DOHH2 (cell line): ENCODE results near the gene CACNA1B.

Experiments used
- H3F3A ChIP-seq: fragments of 200-600 bp; sonication (generic), shearing (Covaris generic); 2 replicates; pipeline ENCODE4 v1.6.0; 2016; ENCODE audit warnings: antibody characterized with exemption, mild to moderate bottlenecking; ENCODE audit not compliant: control insufficient read depth, insufficient read depth
- H3K27ac ChIP-seq: fragments of 200-600 bp; sonication (generic); 2 replicates; pipeline ENCODE4 v1.5.1; 2014; ENCODE audit warnings: low read depth, mild to moderate bottlenecking, low read length, moderate library complexity
- H3K27me3 ChIP-seq: fragments of 200-600 bp; sonication (generic); 2 replicates; pipeline ENCODE4 v1.6.1; 2014; ENCODE audit warnings: mild to moderate bottlenecking, low read length, mixed read lengths; ENCODE audit not compliant: control insufficient read depth
- H3K36me3 ChIP-seq: fragments of 200-600 bp; sonication (generic); 2 replicates; pipeline ENCODE4 v1.6.1; 2014; ENCODE audit warnings: mild to moderate bottlenecking, low read length, moderate library complexity, mixed read lengths; ENCODE audit not compliant: control insufficient read depth
- H3K4me1 ChIP-seq: fragments of 200-600 bp; sonication (generic); 2 replicates; pipeline ENCODE4 v1.6.1; 2014; ENCODE audit warnings: mild to moderate bottlenecking, low read length, mixed read lengths; ENCODE audit not compliant: control insufficient read depth
- H3K4me2 ChIP-seq: fragments of 200-600 bp; sonication (generic); 2 replicates; pipeline ENCODE4 v1.6.0; 2014; ENCODE audit warnings: mild to moderate bottlenecking, low read length, moderate library complexity
- H3K4me3 ChIP-seq: fragments of 200-600 bp; sonication (generic); 2 replicates; pipeline ENCODE4 v1.5.1; 2014; ENCODE audit warnings: mild to moderate bottlenecking, low read length, mixed read lengths
- H3K79me2 ChIP-seq: fragments of 200-600 bp; sonication (generic); 2 replicates; pipeline ENCODE4 v1.6.1; 2014; ENCODE audit warnings: mild to moderate bottlenecking, low read length, mixed read lengths; ENCODE audit not compliant: control insufficient read depth
- H3K9me2 ChIP-seq: fragments of 200-600 bp; sonication (generic); replicated peaks from 2 replicates; pipeline ENCODE4 v1.6.1; 2014; ENCODE audit warnings: mild to moderate bottlenecking, low read length, mixed read lengths; ENCODE audit not compliant: control insufficient read depth
- H3K9me3 ChIP-seq: fragments of 200-600 bp; sonication (generic); 2 replicates; pipeline ENCODE4 v1.6.1; 2014; ENCODE audit warnings: antibody characterized with exemption, low read length, mixed read lengths; ENCODE audit not compliant: control insufficient read depth, insufficient read depth
- H4K20me1 ChIP-seq: fragments of 200-600 bp; sonication (generic); 2 replicates; pipeline ENCODE4 v1.6.0; 2014; ENCODE audit warnings: low read depth, mild to moderate bottlenecking, antibody characterized with exemption, low read length, moderate library complexity; ENCODE audit not compliant: control insufficient read depth, insufficient read depth
- EZH2phosphoT487 ChIP-seq: fragments of 200-600 bp; sonication (generic); IDR thresholded peaks from 2 replicates; pipeline ENCODE4 v1.6.1; 2017; ENCODE audit warnings: borderline replicate concordance, mild to moderate bottlenecking, antibody characterized with exemption, low read length, moderate library complexity, mixed read lengths
- TF ChIP-seq, protein P1 (sequence below): fragments of 200-600 bp; sonication (generic); IDR thresholded peaks from one replicate; pipeline ENCODE4 v1.5.1; 2014; ENCODE audit warnings: antibody characterized with exemption, mild to moderate bottlenecking, low read depth, low read length; ENCODE audit not compliant: poor library complexity, severe bottlenecking

CACNA1B gene

GRCh38 chr9:137917795-137918194 is 40.2 kb downstream of the CACNA1B start:
- Histone ChIP-seq H4K20me1 (no peaks in the 10 kb centered on the region), H3K4me1 (no peaks in the 10 kb centered on the region), H3K79me2 (no peaks in the 10 kb centered on the region), H3K4me2 (no peak overlapping the region), H3K36me3 (no peaks in the 10 kb centered on the region), H3K9me3 (no peaks in the 10 kb centered on the region), H3K4me3 (no peak overlapping the region), H3K27ac (no peak overlapping the region), H3F3A (no peaks in the 10 kb centered on the region), H3K27me3 (no peaks in the 10 kb centered on the region), H3K9me2 (no peaks in the 10 kb centered on the region)
- no peak for TF ChIP-seq EZH2phosphoT487
- TF ChIP-seq, protein P1, sequence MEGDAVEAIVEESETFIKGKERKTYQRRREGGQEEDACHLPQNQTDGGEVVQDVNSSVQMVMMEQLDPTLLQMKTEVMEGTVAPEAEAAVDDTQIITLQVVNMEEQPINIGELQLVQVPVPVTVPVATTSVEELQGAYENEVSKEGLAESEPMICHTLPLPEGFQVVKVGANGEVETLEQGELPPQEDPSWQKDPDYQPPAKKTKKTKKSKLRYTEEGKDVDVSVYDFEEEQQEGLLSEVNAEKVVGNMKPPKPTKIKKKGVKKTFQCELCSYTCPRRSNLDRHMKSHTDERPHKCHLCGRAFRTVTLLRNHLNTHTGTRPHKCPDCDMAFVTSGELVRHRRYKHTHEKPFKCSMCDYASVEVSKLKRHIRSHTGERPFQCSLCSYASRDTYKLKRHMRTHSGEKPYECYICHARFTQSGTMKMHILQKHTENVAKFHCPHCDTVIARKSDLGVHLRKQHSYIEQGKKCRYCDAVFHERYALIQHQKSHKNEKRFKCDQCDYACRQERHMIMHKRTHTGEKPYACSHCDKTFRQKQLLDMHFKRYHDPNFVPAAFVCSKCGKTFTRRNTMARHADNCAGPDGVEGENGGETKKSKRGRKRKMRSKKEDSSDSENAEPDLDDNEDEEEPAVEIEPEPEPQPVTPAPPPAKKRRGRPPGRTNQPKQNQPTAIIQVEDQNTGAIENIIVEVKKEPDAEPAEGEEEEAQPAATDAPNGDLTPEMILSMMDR: no peak

DNA sequence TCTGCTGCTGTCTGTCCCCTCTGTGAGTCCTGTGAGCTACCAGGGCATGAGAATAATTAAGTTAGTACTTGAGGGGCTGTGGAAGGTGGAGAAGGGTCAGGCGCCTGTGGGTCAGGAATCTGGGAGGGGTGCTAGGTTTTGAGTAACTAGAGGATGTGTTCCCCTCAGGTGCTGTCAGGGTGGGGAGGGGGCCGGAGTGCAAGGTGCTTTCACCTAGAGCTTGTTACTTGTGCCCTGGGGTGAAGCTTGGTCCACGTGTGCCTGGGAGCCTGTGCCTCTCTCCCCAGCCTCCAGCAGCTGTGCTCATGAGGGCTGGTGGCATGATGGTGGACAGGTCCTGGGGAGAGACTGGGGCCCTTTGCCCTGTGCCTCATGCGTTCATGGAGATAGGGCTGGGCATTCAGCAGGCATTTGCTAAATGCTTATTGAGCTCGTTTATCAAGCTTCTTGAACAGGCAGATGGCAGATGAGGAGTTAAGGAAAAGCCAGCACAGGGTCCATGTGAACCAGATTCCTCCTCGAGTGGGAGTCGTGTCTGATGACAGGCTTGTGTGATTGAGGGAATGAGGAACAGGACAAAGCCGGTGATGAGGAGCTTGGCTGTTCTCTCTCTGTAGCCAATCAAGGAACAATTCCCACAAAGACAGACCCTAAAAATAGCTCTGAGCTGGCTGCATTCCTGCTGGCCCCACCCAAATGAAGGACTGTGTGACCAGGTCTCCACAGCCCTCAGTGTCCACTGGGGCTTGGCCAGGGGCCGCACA is 40.9 kb downstream of the CACNA1B start:
- no peak for TF ChIP-seq EZH2phosphoT487
- TF ChIP-seq, protein P1: no peak
- Histone ChIP-seq H3K36me3 (no peaks in the 10 kb centered on the region), H3K27ac (no peak overlapping the region), H3K4me3 (no peak overlapping the region), H3K4me2 (no peak overlapping the region), H3K27me3 (no peaks in the 10 kb centered on the region), H3K79me2 (no peaks in the 10 kb centered on the region), H4K20me1 (no peaks in the 10 kb centered on the region), H3F3A (no peaks in the 10 kb centered on the region), H3K4me1 (no peaks in the 10 kb centered on the region), H3K9me2 (no peaks in the 10 kb centered on the region), H3K9me3 (no peaks in the 10 kb centered on the region)

- no peak overlapping the region for H3K27ac ChIP-seq
- H3F3A ChIP-seq: no peaks in the 10 kb centered on the region
- no peak for TF ChIP-seq EZH2phosphoT487
- TF ChIP-seq, protein P1: no peak
- H3K4me3 ChIP-seq: no peak overlapping the region
- no peaks in the 10 kb centered on the region for H3K36me3 ChIP-seq
- H3K9me2 ChIP-seq: no peaks in the 10 kb centered on the region
- H3K27me3 ChIP-seq: no peaks in the 10 kb centered on the region
- no peaks in the 10 kb centered on the region for H3K9me3 ChIP-seq
- no peak overlapping the region for H3K4me2 ChIP-seq
- H4K20me1 ChIP-seq: no peaks in the 10 kb centered on the region
- no peaks in the 10 kb centered on the region for H3K79me2 ChIP-seq
- no peaks in the 10 kb centered on the region for H3K4me1 ChIP-seq
Measured at GRCh38 chr9:137919095-137919465, 41.5 kb downstream of the CACNA1B start.
